Breast epithelium (tissue), 3 donors: ENCODE measurements around the gene TREML2.
A peak's percentile ranks its signal among the peaks of the same experiment; 100 is the strongest.

Experiments
- POLR2A ChIP-seq: fragments of 450-650 bp; IDR thresholded peaks from one replicate; pipeline ENCODE4 v1.6.1; 2016; ENCODE audit warnings: antibody characterized with exemption, mild to moderate bottlenecking, moderate library complexity
- POLR2AphosphoS5 ChIP-seq, 3 donors: sonication (generic); formaldehyde crosslinking; IDR thresholded peaks; one replicate each; pipeline ENCODE4 v1.6.1; 2017; ENCODE audit warnings: antibody characterized with exemption in 3 of 3
- TF ChIP-seq, protein P1 (sequence below), 3 donors: fragments of 450-650 bp; IDR thresholded peaks; one replicate each; pipeline ENCODE4 v1.5.1; 2016 to 2017; ENCODE audit warnings: antibody characterized with exemption in 3 of 3, mild to moderate bottlenecking in 3 of 3, moderate library complexity in 3 of 3

DNA sequence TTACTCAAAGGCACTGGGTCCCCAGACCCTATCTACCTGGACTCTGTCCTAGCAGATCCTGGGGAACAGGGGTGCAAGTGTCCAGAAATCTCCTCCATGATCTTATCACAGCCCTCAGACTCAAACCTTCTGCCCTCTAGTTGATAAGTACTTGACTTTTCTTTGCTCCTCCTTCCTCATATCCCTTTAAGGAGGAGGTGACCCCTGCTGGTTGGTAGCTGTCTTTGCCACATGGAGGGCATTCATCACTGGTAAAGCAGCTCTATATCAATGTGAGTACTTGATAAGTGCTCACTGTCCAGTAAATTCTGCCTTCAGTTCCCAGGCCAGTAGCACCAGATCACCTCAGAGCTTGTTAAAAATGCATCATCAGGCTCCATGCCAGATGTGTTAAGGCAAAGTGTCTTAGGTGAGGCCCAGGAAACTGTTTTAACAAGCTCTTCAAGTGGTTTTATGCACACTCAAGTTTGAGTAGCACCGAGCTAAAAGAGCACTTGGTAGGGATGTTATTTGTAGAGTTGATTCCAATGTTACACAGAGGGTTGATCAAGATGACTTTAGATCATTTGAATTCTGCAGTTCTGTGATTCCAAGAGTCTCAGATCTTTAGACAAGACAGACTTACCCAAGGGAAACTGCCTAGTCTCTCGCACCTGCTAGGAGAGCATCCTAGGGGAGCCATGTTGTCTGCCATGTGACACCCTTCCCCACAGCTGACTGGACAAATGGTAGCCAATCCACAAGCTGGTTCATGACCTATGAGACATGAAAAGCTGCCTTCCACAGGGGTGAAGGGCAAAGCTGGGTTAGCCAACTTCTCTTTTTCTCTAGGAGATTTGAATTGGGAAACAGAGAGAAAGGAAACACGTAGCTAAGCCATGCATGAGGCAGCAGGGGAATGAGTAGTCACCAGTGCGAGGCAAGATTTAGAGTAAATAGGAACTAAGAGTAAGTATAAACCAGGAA is 18.6 kb downstream of the TREML2 start:
- TF ChIP-seq, protein P1, sequence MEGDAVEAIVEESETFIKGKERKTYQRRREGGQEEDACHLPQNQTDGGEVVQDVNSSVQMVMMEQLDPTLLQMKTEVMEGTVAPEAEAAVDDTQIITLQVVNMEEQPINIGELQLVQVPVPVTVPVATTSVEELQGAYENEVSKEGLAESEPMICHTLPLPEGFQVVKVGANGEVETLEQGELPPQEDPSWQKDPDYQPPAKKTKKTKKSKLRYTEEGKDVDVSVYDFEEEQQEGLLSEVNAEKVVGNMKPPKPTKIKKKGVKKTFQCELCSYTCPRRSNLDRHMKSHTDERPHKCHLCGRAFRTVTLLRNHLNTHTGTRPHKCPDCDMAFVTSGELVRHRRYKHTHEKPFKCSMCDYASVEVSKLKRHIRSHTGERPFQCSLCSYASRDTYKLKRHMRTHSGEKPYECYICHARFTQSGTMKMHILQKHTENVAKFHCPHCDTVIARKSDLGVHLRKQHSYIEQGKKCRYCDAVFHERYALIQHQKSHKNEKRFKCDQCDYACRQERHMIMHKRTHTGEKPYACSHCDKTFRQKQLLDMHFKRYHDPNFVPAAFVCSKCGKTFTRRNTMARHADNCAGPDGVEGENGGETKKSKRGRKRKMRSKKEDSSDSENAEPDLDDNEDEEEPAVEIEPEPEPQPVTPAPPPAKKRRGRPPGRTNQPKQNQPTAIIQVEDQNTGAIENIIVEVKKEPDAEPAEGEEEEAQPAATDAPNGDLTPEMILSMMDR (IDR thresholded peaks at IDR 0.05): peak in 2 of 3 donors; percentile 33 to 49
- TF ChIP-seq POLR2A (no peak), POLR2AphosphoS5 (IDR thresholded peaks at IDR 0.05) (no peak)
